Endothelial cell of umbilical vein (primary cell): ENCODE data around the gene CILP.

Source experiments
- EZH2 ChIP-seq: IDR thresholded peaks from 2 replicates; pipeline ENCODE4 v1.6.1; 2012; ENCODE audit warnings: borderline replicate concordance, low read depth, mild to moderate bottlenecking, moderate library complexity, low read length, inconsistent platforms; ENCODE audit not compliant: severe bottlenecking
- GATA2 ChIP-seq: IDR thresholded peaks from 2 replicates; pipeline ENCODE4 v1.7.0; 2011; ENCODE audit warnings: low read depth, mild to moderate bottlenecking, moderate library complexity, mixed read lengths, low read length; ENCODE audit not compliant: insufficient read length, insufficient read depth
- JUN ChIP-seq: IDR thresholded peaks from 2 replicates; pipeline ENCODE4 v1.6.1; 2011; ENCODE audit warnings: borderline replicate concordance, low read depth; ENCODE audit not compliant: insufficient read length, insufficient read depth
- MAX ChIP-seq: IDR thresholded peaks from 2 replicates; pipeline ENCODE4 v1.6.1; 2011; ENCODE audit not compliant: insufficient read depth, insufficient read length
- MYC ChIP-seq: IDR thresholded peaks from one replicate; pipeline ENCODE4 v1.6.1; 2011; ENCODE audit warnings: mild to moderate bottlenecking, low read depth, low read length
- POLR2A ChIP-seq: IDR thresholded peaks from 2 replicates; pipeline ENCODE4 v1.6.1; 2012; ENCODE audit warnings: low read depth, mild to moderate bottlenecking, control low read depth, low read length
- POLR2AphosphoS5 ChIP-seq: IDR thresholded peaks from 2 replicates; pipeline ENCODE4 v1.6.1; 2012; ENCODE audit warnings: low read depth, mild to moderate bottlenecking, control low read depth, low read length, moderate library complexity; ENCODE audit not compliant: insufficient read depth
- TF ChIP-seq, protein P1 (sequence below), 2 donors: IDR thresholded peaks; 1 replicate in 1 of 2; 2 replicates in 1 of 2; pipeline ENCODE4 v1.5.1; 2011; ENCODE audit warnings: low read length in 2 of 2, mild to moderate bottlenecking in 2 of 2, moderate library complexity in 2 of 2, control low read depth in 1 of 2, inconsistent platforms in 1 of 2, low read depth in 1 of 2; ENCODE audit not compliant: insufficient read depth in 1 of 2; ENCODE audit errors: extremely low read depth in 1 of 2

DNA sequence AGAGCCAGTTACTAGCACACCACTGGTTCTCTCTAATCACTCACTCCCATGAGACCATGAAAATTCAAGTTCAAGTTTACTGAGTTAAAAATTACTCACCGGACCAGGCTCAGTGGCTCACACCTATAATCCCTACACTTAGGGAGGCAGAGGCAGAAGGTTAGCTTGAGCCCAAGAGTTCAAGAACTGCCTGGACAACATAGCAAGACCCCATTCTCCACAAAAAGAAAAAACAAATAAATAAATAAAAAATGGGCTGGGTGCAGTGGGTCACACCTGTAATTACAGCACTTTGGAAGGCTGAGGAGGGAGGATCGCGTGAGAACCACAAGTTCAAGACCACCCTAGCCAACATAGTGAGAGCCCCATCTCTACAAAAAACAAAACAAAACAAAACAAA, 21.2 kb upstream of the CILP start:
- TF ChIP-seq, protein P1, sequence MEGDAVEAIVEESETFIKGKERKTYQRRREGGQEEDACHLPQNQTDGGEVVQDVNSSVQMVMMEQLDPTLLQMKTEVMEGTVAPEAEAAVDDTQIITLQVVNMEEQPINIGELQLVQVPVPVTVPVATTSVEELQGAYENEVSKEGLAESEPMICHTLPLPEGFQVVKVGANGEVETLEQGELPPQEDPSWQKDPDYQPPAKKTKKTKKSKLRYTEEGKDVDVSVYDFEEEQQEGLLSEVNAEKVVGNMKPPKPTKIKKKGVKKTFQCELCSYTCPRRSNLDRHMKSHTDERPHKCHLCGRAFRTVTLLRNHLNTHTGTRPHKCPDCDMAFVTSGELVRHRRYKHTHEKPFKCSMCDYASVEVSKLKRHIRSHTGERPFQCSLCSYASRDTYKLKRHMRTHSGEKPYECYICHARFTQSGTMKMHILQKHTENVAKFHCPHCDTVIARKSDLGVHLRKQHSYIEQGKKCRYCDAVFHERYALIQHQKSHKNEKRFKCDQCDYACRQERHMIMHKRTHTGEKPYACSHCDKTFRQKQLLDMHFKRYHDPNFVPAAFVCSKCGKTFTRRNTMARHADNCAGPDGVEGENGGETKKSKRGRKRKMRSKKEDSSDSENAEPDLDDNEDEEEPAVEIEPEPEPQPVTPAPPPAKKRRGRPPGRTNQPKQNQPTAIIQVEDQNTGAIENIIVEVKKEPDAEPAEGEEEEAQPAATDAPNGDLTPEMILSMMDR (IDR thresholded peaks at IDR 0.05; ENCODE audit: extremely low read depth in 1 of 2, insufficient read depth in 1 of 2, low read depth in 1 of 2, low read length in 2 of 2), result no peak
- TF ChIP-seq EZH2 (no peak), MYC (no peak), POLR2A (no peak), MAX (no peak), POLR2AphosphoS5 (no peak), JUN (no peak), GATA2 (no peak)
